ENCODE data around the gene FRS3. TPM values are rescaled to one million over a fixed set of nuclear protein-coding genes. Genes with fewer than 3 reads are reported as not detected.

Gene FRS3
- total and polyA plus RNA-seq, 9 of the 15 experiments (the other 6 are each of a cell fraction or from before 2014, with no cell fraction given), result 0.03 to 3.7 (median 1.6) TPM

- TF ChIP-seq ZNF395 (CRISPR knock-in tag; IDR thresholded peaks at IDR 0.05), result no peak
- TF ChIP-seq FOXJ2 (tag; IDR thresholded peaks at IDR 0.05), result no peak
- TF ChIP-seq TARDBP (IDR thresholded peaks at IDR 0.05), result no peak
- TF ChIP-seq CBFA2T2 (conservative IDR thresholded peaks at IDR 0.05), result no peak
- TF ChIP-seq HSF4 (CRISPR knock-in tag; IDR thresholded peaks at IDR 0.05; ENCODE audit: borderline replicate concordance), result no peak
- TF ChIP-seq SMAD2 (IDR thresholded peaks at IDR 0.05; ENCODE audit: low read depth, low read length), result no peak
- TF ChIP-seq NRF1 (conservative IDR thresholded peaks at IDR 0.05 in 1 of 2, IDR thresholded peaks at IDR 0.05 in 1 of 2), result peak in 1 of 2 experiments; percentile 81; a peak in 2 of 4 replicates
- TF ChIP-seq FOXJ3 (CRISPR knock-in tag; IDR thresholded peaks at IDR 0.05), result no peak
- no peak for TF ChIP-seq ZNF77 (CRISPR knock-in tag; IDR thresholded peaks at IDR 0.05)
- TF ChIP-seq ZNF79 (CRISPR knock-in tag; IDR thresholded peaks at IDR 0.05; ENCODE audit: low read depth), result no peak
- TF ChIP-seq TCF7L2 (IDR thresholded peaks at IDR 0.05; ENCODE audit: low read depth, low read length), result no peak
- no peak for TF ChIP-seq SAFB (IDR thresholded peaks at IDR 0.05; ENCODE audit: borderline replicate concordance, low read depth, low read length)
- no peak for TF ChIP-seq ZBTB2 (IDR thresholded peaks at IDR 0.05)
- no peak for TF ChIP-seq ZNF197 (CRISPR knock-in tag; IDR thresholded peaks at IDR 0.05; ENCODE audit: low read depth)
- no peak for TF ChIP-seq PRMT5 (CRISPR knock-in tag; IDR thresholded peaks at IDR 0.05)
- TF ChIP-seq MEF2A (IDR thresholded peaks at IDR 0.05; ENCODE audit: control insufficient read depth, low read depth, low read length), result no peak
- no peak for TF ChIP-seq ZNF24 (IDR thresholded peaks at IDR 0.05)
- TF ChIP-seq KDM5B (IDR thresholded peaks at IDR 0.05; ENCODE audit: insufficient replicate concordance, low read depth, low read length), result peak; percentile 40
- TF ChIP-seq ILK (tag; IDR thresholded peaks at IDR 0.05; ENCODE audit: borderline replicate concordance, low read depth), result no peak
- TF ChIP-seq CXXC5 (CRISPR knock-in tag; IDR thresholded peaks at IDR 0.05), result no peak; the same call in 1 of the 2 replicates
- TF ChIP-seq NKRF (IDR thresholded peaks at IDR 0.05; ENCODE audit: borderline replicate concordance), result no peak
- no peak for TF ChIP-seq ZBTB33 (CRISPR knock-in tag; IDR thresholded peaks at IDR 0.05)
Measured at GRCh38 chr6:41733707-41734665, 45.7 kb downstream of the FRS3 start (continued).

Data from K562 (cell line).